ENCODE measurements around the gene PARVB.
A peak's percentile ranks its signal among the peaks of the same experiment; 100 is the strongest.

The PARVB gene

DNA sequence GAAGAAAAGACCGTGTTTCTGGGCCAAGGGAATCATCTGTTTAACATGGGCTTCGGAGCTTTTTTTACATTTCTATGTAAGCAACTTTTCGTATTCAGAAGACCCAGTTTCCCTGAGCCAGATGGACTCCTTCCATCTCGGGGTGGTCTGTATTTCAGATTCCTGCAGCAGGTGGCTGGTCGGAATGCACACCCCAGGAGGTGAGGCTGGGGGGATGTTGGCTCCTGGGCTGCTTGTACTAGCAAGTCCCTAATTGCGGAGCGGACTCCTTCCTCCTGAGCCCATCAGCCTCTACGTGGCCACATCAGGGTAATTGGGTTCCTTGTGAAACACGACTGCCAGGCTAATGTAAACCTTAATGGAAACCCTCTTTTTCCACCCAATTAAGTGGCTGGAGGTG lies 58.7 kb downstream of the PARVB start:
- DNase-seq (ENCODE audit: extremely low read depth, low read depth) = no peak
- TF ChIP-seq, protein P1, sequence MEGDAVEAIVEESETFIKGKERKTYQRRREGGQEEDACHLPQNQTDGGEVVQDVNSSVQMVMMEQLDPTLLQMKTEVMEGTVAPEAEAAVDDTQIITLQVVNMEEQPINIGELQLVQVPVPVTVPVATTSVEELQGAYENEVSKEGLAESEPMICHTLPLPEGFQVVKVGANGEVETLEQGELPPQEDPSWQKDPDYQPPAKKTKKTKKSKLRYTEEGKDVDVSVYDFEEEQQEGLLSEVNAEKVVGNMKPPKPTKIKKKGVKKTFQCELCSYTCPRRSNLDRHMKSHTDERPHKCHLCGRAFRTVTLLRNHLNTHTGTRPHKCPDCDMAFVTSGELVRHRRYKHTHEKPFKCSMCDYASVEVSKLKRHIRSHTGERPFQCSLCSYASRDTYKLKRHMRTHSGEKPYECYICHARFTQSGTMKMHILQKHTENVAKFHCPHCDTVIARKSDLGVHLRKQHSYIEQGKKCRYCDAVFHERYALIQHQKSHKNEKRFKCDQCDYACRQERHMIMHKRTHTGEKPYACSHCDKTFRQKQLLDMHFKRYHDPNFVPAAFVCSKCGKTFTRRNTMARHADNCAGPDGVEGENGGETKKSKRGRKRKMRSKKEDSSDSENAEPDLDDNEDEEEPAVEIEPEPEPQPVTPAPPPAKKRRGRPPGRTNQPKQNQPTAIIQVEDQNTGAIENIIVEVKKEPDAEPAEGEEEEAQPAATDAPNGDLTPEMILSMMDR (IDR thresholded peaks at IDR 0.05; ENCODE audit: low read depth, low read length) = no peak

DNA sequence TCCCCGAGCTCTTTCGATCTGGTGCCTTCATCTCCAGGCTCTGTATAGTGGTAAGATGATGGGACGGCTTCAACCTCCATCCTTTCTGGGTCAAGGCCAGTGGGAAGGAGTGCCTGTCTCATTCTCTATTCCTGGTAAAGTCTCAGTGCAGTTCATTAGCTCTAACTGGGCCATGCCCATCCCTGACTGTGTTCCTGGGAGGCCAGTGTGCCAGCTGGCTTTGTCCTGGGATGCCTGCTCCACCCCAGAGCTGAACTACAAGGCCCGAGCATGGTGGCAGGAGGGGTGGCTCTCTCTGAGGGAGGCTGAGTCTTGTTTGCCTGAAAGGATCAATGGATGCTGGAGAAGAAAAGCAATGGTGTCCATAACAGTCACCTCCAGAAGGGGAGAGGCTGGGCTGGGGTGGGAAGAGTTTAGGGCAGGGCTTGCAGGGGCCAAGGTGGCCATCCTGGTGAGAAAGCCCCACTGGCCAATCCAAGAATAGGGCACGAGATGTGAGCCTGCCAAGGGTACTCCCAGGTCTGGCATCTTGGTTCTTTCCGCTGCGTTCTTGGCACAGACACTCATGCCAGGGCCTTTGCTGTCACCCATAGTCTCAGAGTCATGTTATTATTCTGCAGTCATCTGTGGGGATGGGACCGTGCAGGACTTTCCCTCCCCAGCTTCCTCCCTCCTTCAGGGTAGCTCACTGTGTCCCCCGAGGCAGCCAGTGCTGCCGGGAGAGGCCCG lies 60.1 kb downstream of the PARVB start:
- no peak for DNase-seq (ENCODE audit: extremely low read depth, low read depth)
- TF ChIP-seq, protein P1 (IDR thresholded peaks at IDR 0.05; ENCODE audit: low read depth, low read length) = no peak

DNA sequence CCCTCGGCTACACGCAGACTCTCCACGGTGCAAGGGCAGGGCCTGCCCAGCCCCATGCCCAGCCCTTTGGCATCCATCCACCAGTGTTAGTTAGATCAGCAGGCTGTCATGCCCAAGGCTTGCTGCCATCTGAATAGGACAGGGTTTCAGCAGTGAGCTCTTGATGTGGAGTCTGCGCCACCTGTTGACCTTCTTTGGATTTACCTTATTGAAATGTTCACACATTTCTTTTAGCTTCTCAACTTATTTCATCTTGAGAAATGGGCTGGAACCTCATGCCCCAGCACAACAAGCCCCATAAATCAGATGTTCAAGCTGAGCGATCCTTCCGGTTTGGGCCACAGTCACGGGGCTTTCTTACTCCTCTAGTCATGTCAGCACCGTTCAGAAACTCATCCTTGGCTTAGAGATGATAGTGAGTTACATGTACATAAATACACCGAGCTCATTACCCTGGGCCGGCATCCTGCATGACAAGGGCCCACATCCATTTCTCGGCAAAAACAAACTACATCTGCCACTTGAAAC lies 61.7 kb downstream of the PARVB start:
- DNase-seq (ENCODE audit: extremely low read depth, low read depth) = peak; percentile 14
- TF ChIP-seq, protein P1 (IDR thresholded peaks at IDR 0.05; ENCODE audit: low read depth, low read length) = peak; percentile 36

DNA sequence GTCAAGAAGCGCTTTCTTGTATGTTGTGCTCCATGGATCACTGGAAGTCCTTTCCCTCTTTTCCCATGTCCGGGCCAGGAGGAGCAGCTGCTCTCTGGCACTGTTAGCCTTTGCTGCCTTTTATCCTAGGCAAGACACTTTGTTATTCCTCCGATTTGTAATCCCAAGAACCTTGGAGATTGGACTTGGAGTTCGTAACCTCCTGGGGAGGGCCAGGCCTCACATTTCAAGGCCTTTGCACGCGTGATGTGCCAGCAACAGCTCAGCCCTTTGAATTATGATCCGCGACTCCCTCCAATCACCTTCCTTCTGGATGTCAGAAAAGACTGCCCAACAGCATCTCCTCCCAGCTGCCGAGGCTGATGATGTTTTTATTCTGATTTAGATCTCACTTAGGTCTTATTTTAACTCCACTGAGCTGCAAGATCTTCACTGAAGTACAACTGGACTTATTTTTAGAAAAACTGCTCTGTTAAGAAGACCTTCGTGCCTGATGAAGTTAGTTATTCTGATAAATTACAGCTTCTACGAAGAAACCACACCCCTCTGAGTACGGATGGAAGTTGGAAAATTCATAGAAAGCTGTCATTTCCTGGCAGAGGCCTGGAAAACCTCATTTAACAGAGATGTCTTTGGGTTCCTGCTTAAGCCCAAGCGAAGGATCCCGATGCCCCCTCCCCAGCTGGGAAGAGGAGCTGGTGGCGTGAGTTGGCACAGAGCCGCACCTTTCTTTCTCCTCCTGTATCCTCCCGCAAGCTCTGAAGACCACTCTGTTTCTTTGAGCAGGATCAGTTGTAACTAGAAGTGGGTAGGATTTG lies 62.4 kb downstream of the PARVB start:
- peak; percentile 37 for DNase-seq (ENCODE audit: extremely low read depth, low read depth)
- TF ChIP-seq, protein P1 (IDR thresholded peaks at IDR 0.05; ENCODE audit: low read depth, low read length) = no peak

DNA sequence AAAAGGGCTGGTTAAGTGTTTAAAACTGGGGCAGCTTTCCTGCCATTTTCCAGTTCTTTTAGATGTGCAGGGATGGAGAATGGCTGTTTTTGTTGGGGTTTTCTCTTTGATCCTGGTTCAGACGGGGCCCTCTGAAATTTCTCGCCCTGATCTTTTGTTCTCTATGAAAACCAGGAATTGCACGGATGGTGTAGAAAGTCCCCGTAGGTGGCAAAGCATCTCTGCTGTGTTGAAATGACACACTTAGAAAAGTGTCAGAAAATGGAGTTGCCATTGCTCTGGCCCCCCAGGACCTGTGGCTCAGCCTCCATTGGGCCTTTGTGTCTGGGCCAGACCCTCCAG lies 63.0 kb downstream of the PARVB start:
- TF ChIP-seq, protein P1 (IDR thresholded peaks at IDR 0.05; ENCODE audit: low read depth, low read length) = no peak
- DNase-seq (ENCODE audit: extremely low read depth, low read depth) = no peak

DNA sequence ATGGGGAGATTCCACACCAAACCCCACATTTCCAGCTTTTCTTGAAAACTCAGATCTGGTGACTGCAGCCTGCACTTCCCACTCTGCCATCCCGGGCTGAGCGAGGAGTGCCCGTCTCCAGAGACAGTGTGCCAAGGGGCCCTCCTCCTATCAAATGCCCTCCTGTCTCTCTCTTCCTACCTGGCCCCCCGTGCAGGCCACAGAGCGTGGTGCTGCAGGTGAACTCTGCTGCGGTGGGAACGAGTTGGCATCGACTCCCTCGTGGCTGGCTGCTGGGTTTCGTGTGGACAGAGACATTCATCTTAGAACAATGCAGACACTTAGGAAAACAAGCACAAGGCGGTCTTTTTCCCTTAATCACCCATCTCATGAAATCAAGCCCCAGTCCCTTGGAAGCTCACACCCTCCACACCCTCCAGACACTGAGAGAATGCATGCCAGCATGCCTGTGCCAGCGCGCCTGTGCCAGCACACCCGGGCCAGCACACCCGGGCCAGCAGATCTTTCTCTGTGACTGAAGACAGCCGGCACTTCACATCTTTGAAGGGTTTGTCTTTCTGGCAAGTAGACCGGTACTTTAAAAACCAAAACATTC lies 65.0 kb downstream of the PARVB start:
- DNase-seq (ENCODE audit: extremely low read depth, low read depth) = peak; percentile 30
- TF ChIP-seq, protein P1 (IDR thresholded peaks at IDR 0.05; ENCODE audit: low read depth, low read length) = no peak
